Measurements from ENCODE around the gene RPN2. TPM values are rescaled to one million over a fixed set of nuclear protein-coding genes. Genes with fewer than 3 reads are reported as not detected.

RPN2 gene
- polyA plus RNA-seq, 1 donor (not counting 4 experiments of a cell fraction or from before 2014, with no cell fraction given) = 220 TPM

- H3K36me3 ChIP-seq (ENCODE audit: control insufficient read depth in 2 of 2, extremely low read depth in 1 of 2, insufficient read depth in 2 of 2, low read length in 2 of 2) = no peaks in the 10 kb centered on the region
- H3K79me2 ChIP-seq (ENCODE audit: control insufficient read depth, insufficient read depth, low read length) = no peaks in the 10 kb centered on the region
- H2AFZ ChIP-seq (ENCODE audit: control insufficient read depth, low read length) = no peak overlapping the region
- no peak for DNase-seq (ENCODE audit: low read depth, low spot score)
- H3K27ac ChIP-seq (ENCODE audit: control insufficient read depth, insufficient read depth, low read length) = no peak overlapping the region
- H4K20me1 ChIP-seq (ENCODE audit: control insufficient read depth, extremely low read depth, insufficient read depth, low read length) = no peaks in the 10 kb centered on the region
- H3K9me3 ChIP-seq (ENCODE audit: control insufficient read depth, low read depth, low read length) = no peaks in the 10 kb centered on the region
- TF ChIP-seq CTCF (optimal IDR thresholded peaks at IDR 0.05 in 1 of 3, IDR thresholded peaks at IDR 0.05 in 1 of 3, conservative IDR thresholded peaks at IDR 0.05 in 1 of 3; ENCODE audit: extremely low read depth in 1 of 3, insufficient read depth in 2 of 3, low read length in 3 of 3) (no peak), EZH2 (IDR thresholded peaks at IDR 0.05; ENCODE audit: low read length) (no peak)
- dilution Hi-C loops (cut with MboI; ENCODE audit: extremely low pct_ligation_motif_present, low sequenced_read_pairs) = loop anchor here (25.0 kb wide), 1 partner anchor 222 kb away; no protein-coding TSS in a partner anchor
- H3K9ac ChIP-seq (ENCODE audit: control insufficient read depth, extremely low read depth, insufficient read depth, low read length) = no peak overlapping the region
- no peaks in the 10 kb centered on the region for H3K9me1 ChIP-seq (ENCODE audit: control insufficient read depth, extremely low read depth, insufficient read depth, low read length)
- H3K4me1 ChIP-seq (ENCODE audit: control insufficient read depth, extremely low read depth, insufficient read depth, low read length) = peaks cover 3% of the 10 kb centered on the region
- FAIRE-seq = no peak
- H3K4me2 ChIP-seq (ENCODE audit: control insufficient read depth, extremely low read depth, insufficient read depth, low read depth, low read length) = no peak overlapping the region
- no peak overlapping the region for H3K4me3 ChIP-seq (ENCODE audit: control insufficient read depth in 2 of 3, extremely low read depth in 1 of 3, insufficient read depth in 2 of 3, low read depth in 1 of 3, low read length in 3 of 3)
- peaks cover 16% of the 10 kb centered on the region for H3K27me3 ChIP-seq (ENCODE audit: control insufficient read depth, extremely low read depth, insufficient read depth, low read length)
Measured at GRCh38 chr20:37265152-37265551, 86.0 kb downstream of the RPN2 start.

GRCh38 chr20:37266940-37267666 is 88.0 kb downstream of the RPN2 start:
- no peak overlapping the region for H3K27ac ChIP-seq (ENCODE audit: control insufficient read depth, insufficient read depth, low read length)
- DNase-seq (ENCODE audit: low read depth, low spot score) (no peak), FAIRE-seq (no peak)
- no peak overlapping the region for H3K9ac ChIP-seq (ENCODE audit: control insufficient read depth, extremely low read depth, insufficient read depth, low read length)
- no peaks in the 10 kb centered on the region for H4K20me1 ChIP-seq (ENCODE audit: control insufficient read depth, extremely low read depth, insufficient read depth, low read length)
- TF ChIP-seq EZH2 (IDR thresholded peaks at IDR 0.05; ENCODE audit: low read length) (no peak), CTCF (optimal IDR thresholded peaks at IDR 0.05 in 1 of 3, IDR thresholded peaks at IDR 0.05 in 1 of 3, conservative IDR thresholded peaks at IDR 0.05 in 1 of 3; ENCODE audit: extremely low read depth in 1 of 3, insufficient read depth in 2 of 3, low read length in 3 of 3) (no peak)
- H3K4me3 ChIP-seq (ENCODE audit: control insufficient read depth in 2 of 3, extremely low read depth in 1 of 3, insufficient read depth in 2 of 3, low read depth in 1 of 3, low read length in 3 of 3) = no peak overlapping the region
- H3K79me2 ChIP-seq (ENCODE audit: control insufficient read depth, insufficient read depth, low read length) = no peaks in the 10 kb centered on the region
- peaks cover under 1% of the 10 kb centered on the region for H3K27me3 ChIP-seq (ENCODE audit: control insufficient read depth, extremely low read depth, insufficient read depth, low read length)
- H3K9me1 ChIP-seq (ENCODE audit: control insufficient read depth, extremely low read depth, insufficient read depth, low read length) = no peaks in the 10 kb centered on the region
- no peak overlapping the region for H3K4me2 ChIP-seq (ENCODE audit: control insufficient read depth, extremely low read depth, insufficient read depth, low read depth, low read length)
- H3K9me3 ChIP-seq (ENCODE audit: control insufficient read depth, low read depth, low read length) = no peaks in the 10 kb centered on the region
- H3K36me3 ChIP-seq (ENCODE audit: control insufficient read depth in 2 of 2, extremely low read depth in 1 of 2, insufficient read depth in 2 of 2, low read length in 2 of 2) = no peaks in the 10 kb centered on the region
- dilution Hi-C loops (cut with MboI; ENCODE audit: extremely low pct_ligation_motif_present, low sequenced_read_pairs) = loop anchor here (25.0 kb wide), 1 partner anchor 220 kb away; no protein-coding TSS in a partner anchor
- H2AFZ ChIP-seq (ENCODE audit: control insufficient read depth, low read length) = no peak overlapping the region
- peaks cover 3% of the 10 kb centered on the region for H3K4me1 ChIP-seq (ENCODE audit: control insufficient read depth, extremely low read depth, insufficient read depth, low read length)

Data from keratinocyte (primary cell).